GM06990 (cell line): Measurements from ENCODE around the gene SLC25A25.
"Not testable (repeated sequence)": the region's sequence is repeated elsewhere in the genome, so short reads cannot be mapped to it uniquely, and the experiment has no call there.

ENCODE experiments used
- DNase-seq: peaks from one replicate; pipeline ENCODE4 v3.0.0-alpha.2; 2011; ENCODE audit not compliant: insufficient read length; ENCODE audit errors: extremely low read depth
- H3K27me3 ChIP-seq: replicated peaks from 2 replicates; pipeline ENCODE4 v1.6.0; 2011; ENCODE audit warnings: low read length; ENCODE audit not compliant: control insufficient read depth, insufficient read depth
- H3K36me3 ChIP-seq: 2 replicates; pipeline ENCODE4 v1.5.1; 2011; ENCODE audit warnings: low read length; ENCODE audit not compliant: control insufficient read depth, insufficient read depth
- H3K4me3 ChIP-seq: replicated peaks from 2 replicates; pipeline ENCODE4 v1.5.1; 2011; ENCODE audit warnings: low read depth, mild to moderate bottlenecking, control low read depth, low read length
- TF ChIP-seq, protein P1 (sequence below): IDR thresholded peaks from 2 replicates; pipeline ENCODE4 v1.5.1; 2011; ENCODE audit warnings: low read length, control low read depth, mild to moderate bottlenecking, inconsistent platforms; ENCODE audit not compliant: insufficient read depth, poor library complexity, severe bottlenecking

Gene SLC25A25

DNA sequence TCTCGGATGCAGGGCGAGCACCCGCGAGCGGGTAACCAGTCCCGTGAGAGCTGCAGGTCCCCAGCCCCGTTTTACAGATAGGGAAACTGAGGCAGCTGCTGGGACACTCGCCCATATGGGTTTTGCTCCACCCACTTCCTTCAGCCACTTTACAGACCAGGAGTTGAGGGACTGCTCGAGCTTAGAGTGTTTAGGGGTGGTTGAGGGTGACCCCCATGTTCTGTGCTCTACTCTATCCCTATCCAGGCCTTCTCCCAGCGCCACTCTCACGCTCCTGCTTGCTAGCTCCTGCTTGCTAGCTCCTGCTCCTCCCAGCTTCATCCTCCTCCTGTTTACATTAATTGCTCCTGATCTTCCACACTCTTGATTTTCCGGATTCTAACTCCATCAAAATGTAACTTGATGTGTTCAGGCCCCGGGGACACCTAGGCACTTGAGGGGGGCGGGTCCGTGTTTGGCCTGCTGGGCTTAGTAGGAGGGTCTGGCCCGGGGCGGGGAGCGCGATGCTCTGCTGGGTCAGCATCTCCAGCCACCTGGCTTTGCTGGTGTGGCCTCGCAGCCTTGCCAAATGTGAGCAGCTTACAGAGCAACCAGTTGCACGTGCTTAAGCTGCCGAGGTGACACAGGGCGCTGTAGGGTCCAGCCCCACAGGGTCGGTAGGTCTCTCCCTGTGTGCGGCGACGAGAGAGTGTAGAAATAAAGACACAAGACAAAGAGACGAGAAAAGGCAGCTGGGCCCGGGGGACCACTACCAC lies 61.0 kb downstream of the SLC25A25 start:
- TF ChIP-seq, protein P1, sequence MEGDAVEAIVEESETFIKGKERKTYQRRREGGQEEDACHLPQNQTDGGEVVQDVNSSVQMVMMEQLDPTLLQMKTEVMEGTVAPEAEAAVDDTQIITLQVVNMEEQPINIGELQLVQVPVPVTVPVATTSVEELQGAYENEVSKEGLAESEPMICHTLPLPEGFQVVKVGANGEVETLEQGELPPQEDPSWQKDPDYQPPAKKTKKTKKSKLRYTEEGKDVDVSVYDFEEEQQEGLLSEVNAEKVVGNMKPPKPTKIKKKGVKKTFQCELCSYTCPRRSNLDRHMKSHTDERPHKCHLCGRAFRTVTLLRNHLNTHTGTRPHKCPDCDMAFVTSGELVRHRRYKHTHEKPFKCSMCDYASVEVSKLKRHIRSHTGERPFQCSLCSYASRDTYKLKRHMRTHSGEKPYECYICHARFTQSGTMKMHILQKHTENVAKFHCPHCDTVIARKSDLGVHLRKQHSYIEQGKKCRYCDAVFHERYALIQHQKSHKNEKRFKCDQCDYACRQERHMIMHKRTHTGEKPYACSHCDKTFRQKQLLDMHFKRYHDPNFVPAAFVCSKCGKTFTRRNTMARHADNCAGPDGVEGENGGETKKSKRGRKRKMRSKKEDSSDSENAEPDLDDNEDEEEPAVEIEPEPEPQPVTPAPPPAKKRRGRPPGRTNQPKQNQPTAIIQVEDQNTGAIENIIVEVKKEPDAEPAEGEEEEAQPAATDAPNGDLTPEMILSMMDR: no peak
- H3K27me3 ChIP-seq: no peaks in the 10 kb centered on the region; the same call in 1 of the 2 replicates
- peak overlapping the region; percentile 91 for H3K4me3 ChIP-seq
- peaks cover 3% of the 10 kb centered on the region for H3K36me3 ChIP-seq
- DNase-seq: no peak

DNA sequence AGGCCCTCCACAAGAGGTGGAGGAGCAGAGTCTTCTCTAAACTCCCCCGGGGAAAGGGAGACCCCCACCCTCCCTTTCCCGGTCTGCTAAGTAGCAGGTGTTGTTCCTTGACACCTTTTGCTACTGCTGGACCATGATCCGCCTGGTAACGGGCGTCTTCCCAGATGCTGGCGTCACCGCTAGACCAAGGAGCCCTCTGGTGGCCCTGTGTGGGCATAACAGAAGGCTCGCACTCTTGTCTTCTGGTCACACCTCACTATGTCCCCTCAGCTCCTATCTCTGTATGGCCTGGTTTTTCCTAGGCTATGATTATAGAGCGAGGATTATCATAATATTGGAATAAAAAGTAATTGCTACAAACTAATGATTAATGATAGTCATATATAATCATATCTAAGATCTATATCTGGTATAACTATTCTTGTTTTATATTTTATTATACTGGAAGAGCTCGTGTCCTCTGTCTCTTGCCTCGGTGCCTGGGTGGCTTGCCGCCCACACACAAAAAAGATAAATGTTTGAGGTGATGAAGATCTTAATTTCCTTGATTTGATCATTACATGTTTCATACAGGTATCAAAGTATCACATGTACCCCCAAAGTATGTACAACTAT lies 62.1 kb downstream of the SLC25A25 start:
- H3K27me3 ChIP-seq, DNase-seq, H3K36me3 ChIP-seq, H3K4me3 ChIP-seq: not testable (repeated sequence)

DNA sequence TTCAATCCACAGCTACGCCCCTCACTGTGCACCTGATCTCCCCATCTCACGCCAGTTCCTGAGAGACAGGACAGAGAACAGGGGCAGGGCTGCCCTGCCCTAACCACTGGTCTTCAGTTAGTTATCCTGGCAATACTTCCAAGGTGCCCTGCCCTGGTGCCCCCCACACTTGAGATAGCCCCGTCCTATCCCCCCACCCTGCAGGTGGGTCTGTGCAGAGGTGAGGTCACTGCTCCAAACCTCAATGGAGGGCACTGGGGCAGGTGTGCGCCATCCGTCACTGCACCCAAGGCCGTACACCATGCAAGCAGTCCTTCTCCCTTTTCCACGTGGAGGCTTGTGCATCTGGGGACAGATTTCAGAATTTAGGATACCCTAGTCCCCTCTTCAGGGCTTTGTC lies 62.6 kb downstream of the SLC25A25 start:
- not testable (repeated sequence) for DNase-seq, H3K4me3 ChIP-seq, H3K27me3 ChIP-seq, H3K36me3 ChIP-seq

DNA sequence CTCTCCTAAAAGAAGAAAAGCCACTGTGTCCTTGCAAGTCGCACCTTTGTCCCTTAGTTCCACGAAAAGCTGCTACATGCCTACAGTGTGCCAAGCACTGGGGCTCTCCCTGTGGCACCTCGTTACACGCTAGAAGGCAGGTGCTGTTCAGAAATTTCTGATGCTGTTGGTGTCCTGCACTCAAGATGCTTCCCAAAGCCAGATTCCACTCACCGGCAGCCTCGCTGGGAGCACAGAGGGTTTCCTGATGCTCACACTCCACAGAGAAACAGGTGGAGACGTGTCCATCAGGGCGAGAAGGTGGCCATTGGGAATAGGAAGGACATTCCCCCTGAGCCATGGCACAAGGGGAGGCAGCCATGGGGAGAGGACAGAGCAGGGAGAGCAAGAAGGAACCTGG lies 63.3 kb downstream of the SLC25A25 start:
- DNase-seq, H3K27me3 ChIP-seq, H3K4me3 ChIP-seq, H3K36me3 ChIP-seq: not testable (repeated sequence)

DNA sequence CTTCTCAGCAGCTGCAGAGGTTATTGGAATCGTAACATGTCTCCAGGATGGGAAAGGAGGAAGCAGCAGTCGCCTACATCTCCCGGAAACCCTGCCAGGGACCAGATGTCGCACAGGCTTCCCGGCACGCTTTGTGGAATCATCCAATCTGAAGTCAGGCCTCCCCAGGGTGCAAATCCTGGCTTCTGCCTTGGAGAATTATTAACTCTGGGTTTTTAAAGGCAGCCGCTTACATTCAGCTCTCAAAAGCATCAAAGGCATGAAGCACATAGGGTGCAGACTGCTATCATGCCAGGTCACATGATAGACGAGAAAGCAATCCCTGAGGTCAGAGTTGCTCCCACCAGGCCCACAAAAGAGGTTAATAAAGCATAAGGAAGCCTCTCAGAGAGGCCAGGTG lies 64.1 kb downstream of the SLC25A25 start:
- H3K27me3 ChIP-seq, DNase-seq, H3K36me3 ChIP-seq, H3K4me3 ChIP-seq: not testable (repeated sequence)

DNA sequence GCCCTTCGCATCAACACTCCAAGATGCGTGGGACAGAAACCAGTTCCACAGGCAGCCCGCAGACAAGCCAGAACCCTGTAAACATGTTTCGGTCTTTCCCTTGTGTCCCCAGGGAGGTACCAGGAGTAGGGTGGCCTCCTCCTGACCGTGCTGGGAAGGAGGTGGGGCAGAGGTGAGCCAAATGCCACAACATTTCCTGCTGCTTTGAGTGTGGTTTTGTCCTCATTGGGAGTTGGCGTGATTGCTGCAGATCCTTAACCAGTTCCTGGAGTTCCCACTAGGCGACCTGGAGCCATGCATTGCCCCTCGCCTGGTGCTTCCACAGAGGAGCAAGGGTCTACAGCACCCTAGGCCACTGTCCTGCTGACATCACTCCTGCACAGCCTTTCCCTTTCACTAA lies 67.5 kb downstream of the SLC25A25 start:
- not testable (repeated sequence) for H3K36me3 ChIP-seq, H3K4me3 ChIP-seq, DNase-seq, H3K27me3 ChIP-seq

DNA sequence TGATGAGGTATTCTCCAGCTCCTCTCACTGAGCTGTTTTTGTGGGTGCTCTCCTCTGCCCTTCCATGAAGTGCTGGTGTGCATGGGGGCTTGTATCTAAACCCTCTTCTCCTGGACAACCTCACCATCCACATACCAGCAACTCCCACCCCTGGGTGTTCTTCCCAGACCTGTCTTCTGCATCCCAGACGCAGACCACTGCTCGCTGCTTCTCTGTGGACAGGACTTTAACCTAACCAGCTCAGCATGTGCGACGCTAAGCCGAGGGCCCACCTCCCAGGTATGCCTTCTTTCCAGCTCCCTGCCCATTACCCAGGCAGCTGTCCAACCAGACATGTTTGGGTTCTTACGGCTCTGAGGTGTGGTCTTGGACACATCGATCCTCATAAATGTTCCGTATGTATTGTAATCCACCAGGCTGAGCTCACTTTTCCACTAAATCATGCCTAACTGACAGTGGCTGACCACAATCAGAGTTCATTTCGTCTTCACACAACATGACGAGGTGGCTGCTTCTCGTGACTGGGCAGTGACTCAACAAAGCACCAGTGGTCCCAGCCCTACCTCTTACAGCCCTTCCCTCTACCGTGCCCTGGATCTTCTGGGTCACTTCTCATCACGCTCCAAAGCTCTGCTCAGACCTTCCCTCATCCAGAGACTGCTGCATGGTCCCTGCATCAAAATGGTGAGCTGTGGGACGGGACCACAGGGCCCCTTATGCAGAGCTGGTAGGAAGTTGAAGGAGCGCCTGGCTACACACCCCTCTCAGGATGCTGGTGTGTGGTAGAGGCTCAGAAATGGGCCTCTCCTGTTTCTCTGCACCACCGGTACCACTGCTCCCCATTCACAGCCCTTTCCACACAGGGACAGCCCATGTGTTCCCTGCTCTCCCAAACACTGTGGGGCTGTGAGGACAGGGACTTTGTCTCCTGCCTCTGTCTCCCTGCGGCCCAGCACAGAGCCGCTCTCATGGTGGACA lies 69.1 kb downstream of the SLC25A25 start:
- no peak overlapping the region for H3K4me3 ChIP-seq
- DNase-seq: no peak
- H3K36me3 ChIP-seq: no peaks in the 10 kb centered on the region
- TF ChIP-seq, protein P1: no peak
- no peaks in the 10 kb centered on the region for H3K27me3 ChIP-seq

DNA sequence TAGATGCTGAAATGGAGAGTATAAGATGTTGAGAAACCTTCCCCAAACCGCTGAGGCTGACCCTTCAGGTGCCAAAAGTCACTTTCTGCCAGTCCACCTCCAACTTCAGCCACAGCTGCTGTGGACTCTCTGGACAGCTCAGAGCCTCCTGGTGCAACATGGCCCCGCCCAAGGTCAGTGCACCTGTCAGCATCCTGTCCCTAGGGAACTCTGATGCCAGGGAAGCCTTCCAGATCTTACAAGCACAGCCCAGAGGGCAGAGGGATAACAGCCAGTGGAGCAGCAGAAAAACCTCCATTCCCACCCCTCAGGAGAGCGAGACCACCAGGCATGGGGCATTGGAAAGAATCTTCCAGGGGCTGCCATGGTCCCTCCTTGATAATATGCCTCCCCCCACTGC lies 70.0 kb downstream of the SLC25A25 start:
- Histone ChIP-seq H3K27me3 (no peaks in the 10 kb centered on the region), H3K4me3 (no peak overlapping the region), H3K36me3 (no peaks in the 10 kb centered on the region)
- no peak for DNase-seq
- TF ChIP-seq, protein P1: no peak
